RWPE1 (cell line): Measurements from ENCODE around the gene ZMYM4.

ENCODE experiments used
- CTCF ChIA-PET: fragments of 350-600 bp; sonication (Branson Sonifier 250); formaldehyde crosslinking; extraction: SDS; loops from one replicate; lab custom pipeline; 2021; lab: Yijun Ruan, JAX
- POLR2A ChIA-PET: fragments of 400-600 bp; formaldehyde crosslinking; extraction: SDS; loops from one replicate; lab custom pipeline; 2020; ENCODE audit warnings: antibody characterized with exemption; ENCODE audit not compliant: low non-redundant PET; lab: Yijun Ruan, JAX
- DNase-seq: peaks from one replicate; pipeline ENCODE4 v3.0.0; 2012; ENCODE audit warnings: low spot score
- H3K27ac ChIP-seq: fragments of 450-650 bp; 2 replicates; pipeline ENCODE4 v1.5.1; 2017
- TF ChIP-seq, protein P1 (sequence below): fragments of 450-650 bp; conservative IDR thresholded peaks from 2 replicates; pipeline ENCODE4 v1.5.1; 2017; ENCODE audit warnings: low read depth, mild to moderate bottlenecking

Gene ZMYM4

GRCh38 chr1:35268282-35269200 lies at the start of gene ZMYM4:
ZMYM4 (plus strand) TSS chr1:35268709; CDS start chr1:35269047, 338 bp downstream.
- POLR2A ChIA-PET = no interaction called here
- DNase-seq = peak; percentile 96
- CTCF ChIA-PET = interaction anchor here (0.6 to 1.3 kb wide), 4 partner anchors 10 to 793 kb away, joined by 3 read pairs; no protein-coding TSS in a partner anchor
- H3K27ac ChIP-seq = peak within 1 kb of the TSS; percentile 85
- TF ChIP-seq, protein P1, sequence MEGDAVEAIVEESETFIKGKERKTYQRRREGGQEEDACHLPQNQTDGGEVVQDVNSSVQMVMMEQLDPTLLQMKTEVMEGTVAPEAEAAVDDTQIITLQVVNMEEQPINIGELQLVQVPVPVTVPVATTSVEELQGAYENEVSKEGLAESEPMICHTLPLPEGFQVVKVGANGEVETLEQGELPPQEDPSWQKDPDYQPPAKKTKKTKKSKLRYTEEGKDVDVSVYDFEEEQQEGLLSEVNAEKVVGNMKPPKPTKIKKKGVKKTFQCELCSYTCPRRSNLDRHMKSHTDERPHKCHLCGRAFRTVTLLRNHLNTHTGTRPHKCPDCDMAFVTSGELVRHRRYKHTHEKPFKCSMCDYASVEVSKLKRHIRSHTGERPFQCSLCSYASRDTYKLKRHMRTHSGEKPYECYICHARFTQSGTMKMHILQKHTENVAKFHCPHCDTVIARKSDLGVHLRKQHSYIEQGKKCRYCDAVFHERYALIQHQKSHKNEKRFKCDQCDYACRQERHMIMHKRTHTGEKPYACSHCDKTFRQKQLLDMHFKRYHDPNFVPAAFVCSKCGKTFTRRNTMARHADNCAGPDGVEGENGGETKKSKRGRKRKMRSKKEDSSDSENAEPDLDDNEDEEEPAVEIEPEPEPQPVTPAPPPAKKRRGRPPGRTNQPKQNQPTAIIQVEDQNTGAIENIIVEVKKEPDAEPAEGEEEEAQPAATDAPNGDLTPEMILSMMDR = no peak

GRCh38 chr1:35220976-35221375 lies 47.5 kb upstream of the ZMYM4 start:
- CTCF ChIA-PET = no interaction called here
- POLR2A ChIA-PET = no interaction called here
- H3K27ac ChIP-seq = no peak overlapping the region
- peak; percentile 36 for DNase-seq
- TF ChIP-seq, protein P1 = peak; percentile 19; the same call in 1 of the 2 replicates

- no peak for DNase-seq
Measured at GRCh38 chr1:35222322-35223083, 46.0 kb upstream of the ZMYM4 start.

GRCh38 chr1:35223084-35223630 lies 45.4 kb upstream of the ZMYM4 start:
- ChIA-PET POLR2A (interaction anchor here (0.6 kb wide), 1 partner anchor 18 kb away, joined by 3 read pairs; no protein-coding TSS in a partner anchor), CTCF (interaction anchor here (0.6 kb wide), 1 partner anchor 20 kb away, joined by 3 read pairs; no protein-coding TSS in a partner anchor)
- H3K27ac ChIP-seq = no peak overlapping the region

More at GRCh38 chr1:35222322-35223083, 46.0 kb upstream of the ZMYM4 start:
- CTCF ChIA-PET = interaction anchor here (0.6 to 0.7 kb wide), 5 partner anchors 20 to 243 kb away, joined by 3 read pairs; no protein-coding TSS in a partner anchor
- POLR2A ChIA-PET = no interaction called here
- TF ChIP-seq, protein P1 = no peak
- no peak overlapping the region for H3K27ac ChIP-seq

GRCh38 chr1:35226546-35226945 lies 42.0 kb upstream of the ZMYM4 start:
- TF ChIP-seq, protein P1 = no peak
- CTCF ChIA-PET = interaction anchor here (0.5 to 1.4 kb wide), 2 partner anchors 25 to 252 kb away, joined by 3 to 5 read pairs; no protein-coding TSS in a partner anchor

More at GRCh38 chr1:35223084-35223630, 45.4 kb upstream of the ZMYM4 start:
- TF ChIP-seq, protein P1 = no peak
- DNase-seq = no peak

More at GRCh38 chr1:35226546-35226945, 42.0 kb upstream of the ZMYM4 start:
- POLR2A ChIA-PET = no interaction called here
- DNase-seq = no peak
- no peak overlapping the region for H3K27ac ChIP-seq
